GM23338 (cell line): Measurements from ENCODE around the gene JHY. TPM values are rescaled to one million over a fixed set of nuclear protein-coding genes. Genes with fewer than 3 reads are reported as not detected.

ENCODE experiments used
- ATAC-seq: fragments of 200-7000 bp; cut with Tn5 transposase; 3 replicates; pipeline ENCODE4 v1.9.1; 2020
- DNase-seq: peaks from one replicate; pipeline ENCODE4 v3.0.0-alpha.2; 2015; ENCODE audit warnings: low spot score
- H2AFZ ChIP-seq: fragments of 200-600 bp; sonication (generic); 2 replicates; pipeline ENCODE4 v1.8.0; 2016; ENCODE audit warnings: antibody characterized with exemption, mild to moderate bottlenecking, moderate library complexity
- H3F3A ChIP-seq: fragments of 200-600 bp; sonication (generic); replicated peaks from 2 replicates; pipeline ENCODE4 v1.8.0; 2017; ENCODE audit warnings: antibody characterized with exemption, mixed run types, low read depth
- H3K27ac ChIP-seq: fragments of 200-600 bp; sonication (generic); 2 replicates; pipeline ENCODE4 v1.6.1; 2016; ENCODE audit warnings: low read depth
- H3K27me3 ChIP-seq: fragments of 200-600 bp; sonication (generic); 2 replicates; pipeline ENCODE4 v1.8.0; 2016; ENCODE audit warnings: mild to moderate bottlenecking, mixed run types, moderate library complexity; ENCODE audit not compliant: insufficient read depth
- H3K36me3 ChIP-seq: fragments of 200-600 bp; sonication (generic); 2 replicates; pipeline ENCODE4 v1.8.0; 2016; ENCODE audit warnings: mild to moderate bottlenecking; ENCODE audit not compliant: insufficient read depth
- H3K4me1 ChIP-seq: fragments of 200-600 bp; sonication (generic); 2 replicates; pipeline ENCODE4 v1.8.0; 2016; ENCODE audit warnings: mild to moderate bottlenecking, moderate library complexity; ENCODE audit not compliant: insufficient read depth
- H3K4me2 ChIP-seq: fragments of 200-600 bp; sonication (generic); 2 replicates; pipeline ENCODE4 v1.7.1; 2017; ENCODE audit warnings: mixed run types
- H3K4me3 ChIP-seq: fragments of 200-600 bp; sonication (generic); 2 replicates; pipeline ENCODE4 v1.6.1; 2016; ENCODE audit warnings: mixed run types
- H3K79me2 ChIP-seq: fragments of 200-600 bp; sonication (generic); replicated peaks from 2 replicates; pipeline ENCODE4 v1.8.0; 2017; ENCODE audit warnings: mild to moderate bottlenecking; ENCODE audit not compliant: insufficient read depth
- H3K9me2 ChIP-seq: fragments of 200-600 bp; sonication (generic); 2 replicates; pipeline ENCODE4 v1.8.0; 2017; ENCODE audit not compliant: insufficient read depth
- H4K20me1 ChIP-seq: fragments of 200-600 bp; sonication (generic); replicated peaks from 2 replicates; pipeline ENCODE4 v1.8.0; 2017; ENCODE audit warnings: mild to moderate bottlenecking; ENCODE audit not compliant: insufficient read depth
- H3K27ac Mint-ChIP-seq: 2 replicates; pipeline ENCODE4 v1.8.0; 2020; ENCODE audit warnings: inconsistent platforms, mild to moderate bottlenecking, moderate library complexity, mixed read lengths
- H3K27me3 Mint-ChIP-seq: 3 replicates; pipeline ENCODE4 v1.8.0; 2022; ENCODE audit warnings: low read depth, mild to moderate bottlenecking, moderate library complexity, mixed read lengths, inconsistent platforms; ENCODE audit not compliant: insufficient read depth, poor library complexity
- H3K36me3 Mint-ChIP-seq: 3 replicates; pipeline ENCODE4 v1.8.0; 2021; ENCODE audit warnings: low read depth, mild to moderate bottlenecking, inconsistent platforms, moderate library complexity, mixed read lengths
- H3K4me1 Mint-ChIP-seq: 3 replicates; pipeline ENCODE4 v1.8.0; 2020; ENCODE audit warnings: mild to moderate bottlenecking, inconsistent platforms, mixed read lengths
- H3K4me3 Mint-ChIP-seq: 3 replicates; pipeline ENCODE4 v1.8.0; 2021; ENCODE audit warnings: moderate library complexity, mild to moderate bottlenecking, inconsistent platforms, mixed read lengths
- H3K9me3 Mint-ChIP-seq: 3 replicates; pipeline ENCODE4 v1.8.0; 2020; ENCODE audit warnings: moderate library complexity, mild to moderate bottlenecking, inconsistent platforms, mixed read lengths
- CREB1 ChIP-seq: fragments of 250-450 bp; sonication (Bioruptor Pico); IDR thresholded peaks from 2 replicates; pipeline ENCODE4 v1.5.0; 2020; ENCODE audit warnings: low read depth, mild to moderate bottlenecking, moderate library complexity
- CTCF ChIP-seq, 2 experiments: fragments of 200-600 bp in 1 of 2; sonication (generic) in 1 of 2; conservative IDR thresholded peaks; 2 replicates each; pipeline versions ENCODE4 v1.5.1 to v1.6.1; 2016 to 2017; ENCODE audit warnings: antibody characterized with exemption in 2 of 2, low read depth in 2 of 2, mild to moderate bottlenecking in 2 of 2, moderate library complexity in 1 of 2
- ETS1 ChIP-seq: IDR thresholded peaks from 2 replicates; pipeline ENCODE4 v1.6.1; 2016; ENCODE audit warnings: antibody characterized with exemption
- EZH2 ChIP-seq: fragments of 200-600 bp; sonication (generic); IDR thresholded peaks from one replicate; pipeline ENCODE4 v1.8.0; 2017; ENCODE audit warnings: antibody characterized with exemption, mild to moderate bottlenecking, low read depth; ENCODE audit not compliant: unreplicated experiment
- JUNB ChIP-seq: IDR thresholded peaks from one replicate; pipeline ENCODE4 v1.6.1; 2016; ENCODE audit warnings: antibody characterized with exemption; ENCODE audit not compliant: unreplicated experiment
- NANOG ChIP-seq: IDR thresholded peaks from 2 replicates; pipeline ENCODE4 v1.6.1; 2016; ENCODE audit warnings: antibody characterized with exemption, borderline replicate concordance
- STAT1 ChIP-seq: IDR thresholded peaks from one replicate; pipeline ENCODE4 v1.6.1; 2016; ENCODE audit warnings: antibody characterized with exemption; ENCODE audit not compliant: unreplicated experiment
- ZNF114 ChIP-seq: fragments of 250-450 bp; sonication (Bioruptor Pico); IDR thresholded peaks from 2 replicates; pipeline ENCODE4 v1.5.0; 2020; ENCODE audit warnings: mild to moderate bottlenecking, moderate library complexity
- ZNF462 ChIP-seq: fragments of 250-450 bp; sonication (Bioruptor Pico); IDR thresholded peaks from 2 replicates; pipeline ENCODE4 v1.5.0; 2020; ENCODE audit warnings: mild to moderate bottlenecking, moderate library complexity
- polyA plus RNA-seq: library from polyadenylated mRNA; unstranded; fragments of >200 nt; fragmentation: Nextera tagmentation; extraction: Ambion mirVana; gene quantifications from 2 replicates; pipeline ENCODE4 v1.2.1, GENCODE V29; 2016
- total RNA-seq: library from RNA; depleted of rRNA; stranded (reverse); fragments of >200 nt; shearing (Covaris generic); gene quantifications from 2 replicates; pipeline ENCODE4 v1.2.3, GENCODE V29; 2014

The JHY gene
- total and polyA plus RNA-seq, 2 experiments from 2014 or later: 0.94 to 0.97 TPM

DNA sequence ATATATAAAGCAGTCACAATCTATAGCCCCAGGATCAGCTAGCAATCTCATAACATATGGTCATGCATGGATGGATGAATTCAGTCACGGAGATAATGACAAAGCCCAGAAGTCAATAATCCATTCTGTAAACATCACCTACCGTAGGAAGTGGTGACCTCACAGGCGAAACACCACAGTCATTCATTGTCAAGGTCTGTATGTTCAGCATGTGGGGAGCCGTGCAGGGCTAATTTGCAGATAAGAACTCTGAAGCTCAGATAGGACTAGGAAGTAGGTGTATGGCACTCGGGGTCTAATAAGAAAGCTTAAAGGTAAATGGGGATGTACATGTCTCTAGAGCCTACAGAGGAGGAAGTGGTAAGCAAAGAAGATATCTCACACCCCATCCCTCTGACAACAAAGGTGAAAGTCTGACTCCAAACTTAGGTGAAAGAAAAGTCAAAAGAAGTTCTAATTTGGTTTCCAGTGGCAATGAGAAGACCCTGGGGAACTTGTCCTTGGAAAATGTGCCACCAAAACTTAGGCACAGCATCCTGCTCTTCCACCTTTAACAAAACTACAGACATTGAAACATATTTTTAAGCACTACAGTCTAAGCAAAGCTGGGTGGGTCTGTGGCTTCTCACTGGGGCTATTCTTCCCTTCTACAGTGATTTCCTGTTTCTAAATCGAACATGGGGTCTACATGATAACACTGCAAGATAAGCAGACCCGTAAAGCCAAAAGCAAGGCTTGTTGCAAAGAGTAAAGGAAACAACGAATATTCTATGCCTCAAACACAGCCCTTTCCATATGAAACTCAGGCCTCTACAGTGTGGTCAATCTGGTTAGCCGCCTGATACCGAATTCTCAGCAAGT, 39.0 kb upstream of the JHY start:
- no peaks in the 10 kb centered on the region for H3K4me1 Mint-ChIP-seq
- Histone ChIP-seq H3K27ac (no peak overlapping the region), H3F3A (no peaks in the 10 kb centered on the region), H3K4me2 (no peak overlapping the region), H3K36me3 (no peaks in the 10 kb centered on the region; the same call in 1 of the 2 replicates), H4K20me1 (no peaks in the 10 kb centered on the region), H3K4me1 (no peaks in the 10 kb centered on the region), H3K4me3 (no peak overlapping the region), H3K79me2 (no peaks in the 10 kb centered on the region), H2AFZ (no peak overlapping the region), H3K27me3 (no peaks in the 10 kb centered on the region), H3K9me2 (peaks cover 6% of the 10 kb centered on the region; the same call in 1 of the 2 replicates)
- ATAC-seq: no peak
- peaks cover 2% of the 10 kb centered on the region for H3K27me3 Mint-ChIP-seq
- TF ChIP-seq ZNF114 (CRISPR knock-in tag) (no peak), CTCF (conservative IDR thresholded peaks at IDR 0.05; ENCODE audit: low read depth in 2 of 2) (no peak), NANOG (no peak)
- no peaks in the 10 kb centered on the region for H3K9me3 Mint-ChIP-seq
- no peak overlapping the region for H3K4me3 Mint-ChIP-seq
- no peak overlapping the region for H3K27ac Mint-ChIP-seq
- no peaks in the 10 kb centered on the region for H3K36me3 Mint-ChIP-seq
- no peak for DNase-seq

DNA sequence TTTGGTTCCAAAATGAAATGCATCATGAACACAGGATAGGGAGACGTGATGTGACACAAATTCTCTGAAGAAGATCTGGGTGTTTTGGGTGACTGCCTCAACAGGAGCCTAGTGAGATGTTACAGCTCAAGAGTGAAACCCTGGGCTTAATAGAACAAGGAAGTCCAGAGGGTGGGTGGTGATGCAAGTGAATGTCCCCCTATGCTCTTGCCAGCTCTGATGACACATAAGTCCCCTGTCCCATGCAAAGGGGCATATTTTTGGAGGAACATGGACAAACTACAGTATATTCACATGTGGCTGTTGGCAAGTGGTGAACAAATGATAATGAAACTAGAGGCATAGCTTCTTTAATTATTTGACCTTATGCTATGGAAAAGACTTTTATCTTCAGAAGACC, 35.1 kb upstream of the JHY start:
- no peak overlapping the region for H3K4me2 ChIP-seq
- Mint-ChIP-seq H3K36me3 (no peaks in the 10 kb centered on the region), H3K27me3 (no peaks in the 10 kb centered on the region), H3K4me3 (no peak overlapping the region), H3K27ac (no peak overlapping the region), H3K9me3 (no peaks in the 10 kb centered on the region), H3K4me1 (peaks cover 22% of the 10 kb centered on the region)
- DNase-seq (no peak), ATAC-seq (no peak)
- peaks cover 18% of the 10 kb centered on the region; the same call in 1 of the 2 replicates for H3K4me1 ChIP-seq
- peaks cover 1% of the 10 kb centered on the region; the same call in 1 of the 2 replicates for H3K9me2 ChIP-seq
- H3K79me2 ChIP-seq: no peaks in the 10 kb centered on the region
- H4K20me1 ChIP-seq: no peaks in the 10 kb centered on the region
- H3F3A ChIP-seq: no peaks in the 10 kb centered on the region
- H3K4me3 ChIP-seq: no peak overlapping the region
- no peak overlapping the region for H3K27ac ChIP-seq
- H3K36me3 ChIP-seq: no peaks in the 10 kb centered on the region
- H3K27me3 ChIP-seq: no peaks in the 10 kb centered on the region
- H2AFZ ChIP-seq: no peak overlapping the region
- TF ChIP-seq CTCF (conservative IDR thresholded peaks at IDR 0.05; ENCODE audit: low read depth in 2 of 2) (no peak), EZH2 (no peak), JUNB (no peak), ZNF462 (CRISPR knock-in tag) (no peak), STAT1 (no peak), ETS1 (no peak), CREB1 (CRISPR knock-in tag) (no peak)
